HUES6 (cell line): ENCODE measurements around the gene UFD1.

Experiments used
- H3K27ac ChIP-seq: 2 replicates; pipeline ENCODE4 v1.7.0; 2013; ENCODE audit warnings: low read depth, mild to moderate bottlenecking, low read length, inconsistent platforms
- H3K27me3 ChIP-seq: 2 replicates; pipeline ENCODE4 v1.6.1; 2013; ENCODE audit warnings: low read length; ENCODE audit not compliant: control insufficient read depth, insufficient read depth
- H3K36me3 ChIP-seq: 2 replicates; pipeline ENCODE4 v1.6.1; 2013; ENCODE audit warnings: low read length; ENCODE audit not compliant: control insufficient read depth, insufficient read depth
- H3K4me1 ChIP-seq: 2 replicates; pipeline ENCODE4 v1.6.1; 2013; ENCODE audit warnings: low read length; ENCODE audit not compliant: control insufficient read depth, insufficient read depth
- H3K4me3 ChIP-seq: 2 replicates; pipeline ENCODE4 v1.5.1; 2013; ENCODE audit warnings: low read depth, low read length
- H3K9ac ChIP-seq: one replicate; pipeline ENCODE4 v1.6.1; 2013; ENCODE audit warnings: mild to moderate bottlenecking, low read length
- H3K9me3 ChIP-seq: 2 replicates; pipeline ENCODE4 v1.6.1; 2013; ENCODE audit warnings: low read depth, low read length; ENCODE audit not compliant: control insufficient read depth, insufficient read depth

UFD1 gene

GRCh38 chr22:19455033-19455432 lies 24.0 kb downstream of the UFD1 start:
- H3K4me1 ChIP-seq, result no peaks in the 10 kb centered on the region
- no peak overlapping the region for H3K27ac ChIP-seq
- no peak overlapping the region for H3K4me3 ChIP-seq
- H3K27me3 ChIP-seq, result no peaks in the 10 kb centered on the region
- H3K36me3 ChIP-seq, result peaks cover 90% of the 10 kb centered on the region
- no peaks in the 10 kb centered on the region for H3K9me3 ChIP-seq
- H3K9ac ChIP-seq, result no peak overlapping the region

GRCh38 chr22:19454156-19454555 lies 24.8 kb downstream of the UFD1 start:
- Histone ChIP-seq H3K4me1 (no peaks in the 10 kb centered on the region), H3K36me3 (peaks cover 93% of the 10 kb centered on the region), H3K4me3 (no peak overlapping the region), H3K9ac (no peak overlapping the region), H3K27ac (no peak overlapping the region), H3K27me3 (no peaks in the 10 kb centered on the region), H3K9me3 (no peaks in the 10 kb centered on the region)

- peaks cover 90% of the 10 kb centered on the region for H3K36me3 ChIP-seq
- H3K4me1 ChIP-seq, result no peaks in the 10 kb centered on the region
- no peaks in the 10 kb centered on the region for H3K9me3 ChIP-seq
- no peak overlapping the region for H3K9ac ChIP-seq
- H3K27ac ChIP-seq, result no peak overlapping the region
- no peaks in the 10 kb centered on the region for H3K27me3 ChIP-seq
- no peak overlapping the region for H3K4me3 ChIP-seq
These were observed 25.3 kb downstream of the UFD1 start for GRCh38 chr22:19453718-19454117.

- Histone ChIP-seq H3K27me3 (no peaks in the 10 kb centered on the region; the same call in 1 of the 2 replicates), H3K27ac (no peak overlapping the region), H3K4me1 (0 out of 2 replicates have a peak, but pooled peaks cover 4% of the 10 kb centered on the region), H3K9ac (no peak overlapping the region), H3K4me3 (no peak overlapping the region), H3K36me3 (peaks cover 71% of the 10 kb centered on the region), H3K9me3 (no peaks in the 10 kb centered on the region)
These were observed 27.4 kb downstream of the UFD1 start for GRCh38 chr22:19451570-19451969.

- no peaks in the 10 kb centered on the region for H3K9me3 ChIP-seq
- H3K27me3 ChIP-seq, result peaks cover 4% of the 10 kb centered on the region; the same call in 1 of the 2 replicates
- H3K4me1 ChIP-seq, result 0 out of 2 replicates have a peak, but pooled peaks cover 8% of the 10 kb centered on the region
- no peak overlapping the region for H3K9ac ChIP-seq
- no peak overlapping the region for H3K27ac ChIP-seq
- H3K36me3 ChIP-seq, result peaks cover 61% of the 10 kb centered on the region
- H3K4me3 ChIP-seq, result no peak overlapping the region
These were observed 28.4 kb downstream of the UFD1 start for GRCh38 chr22:19450363-19451175.

GRCh38 chr22:19449422-19449767 lies 29.6 kb downstream of the UFD1 start:
- Histone ChIP-seq H3K4me3 (no peak overlapping the region), H3K9ac (no peak overlapping the region), H3K27ac (no peak overlapping the region), H3K27me3 (peaks cover 4% of the 10 kb centered on the region; the same call in 1 of the 2 replicates), H3K4me1 (0 out of 2 replicates have a peak, but pooled peaks cover 8% of the 10 kb centered on the region), H3K36me3 (peaks cover 57% of the 10 kb centered on the region), H3K9me3 (no peaks in the 10 kb centered on the region)

GRCh38 chr22:19448739-19449421 lies 30.1 kb downstream of the UFD1 start:
- no peaks in the 10 kb centered on the region for H3K9me3 ChIP-seq
- peaks cover 4% of the 10 kb centered on the region; the same call in 1 of the 2 replicates for H3K27me3 ChIP-seq
- H3K27ac ChIP-seq, result no peak overlapping the region
- H3K4me3 ChIP-seq, result peak overlapping the region; percentile 92
- H3K9ac ChIP-seq, result no peak overlapping the region
- 0 out of 2 replicates have a peak, but pooled peaks cover 8% of the 10 kb centered on the region for H3K4me1 ChIP-seq
- peaks cover 57% of the 10 kb centered on the region for H3K36me3 ChIP-seq

GRCh38 chr22:19448076-19448607 lies 30.9 kb downstream of the UFD1 start:
- peaks cover 4% of the 10 kb centered on the region; the same call in 1 of the 2 replicates for H3K27me3 ChIP-seq
- peak overlapping the region; percentile 88; the same call in 1 of the 2 replicates for H3K27ac ChIP-seq
- H3K4me3 ChIP-seq, result peak overlapping the region; percentile 92
- H3K9me3 ChIP-seq, result no peaks in the 10 kb centered on the region
- peaks cover 57% of the 10 kb centered on the region for H3K36me3 ChIP-seq
- H3K4me1 ChIP-seq, result 0 out of 2 replicates have a peak, but pooled peaks cover 8% of the 10 kb centered on the region
- peak overlapping the region; percentile 94 for H3K9ac ChIP-seq

GRCh38 chr22:19447330-19448075 lies 31.5 kb downstream of the UFD1 start, which contains the start of gene C22orf39:
Gene C22orf39, minus strand, starts transcription at chr22:19447711. Its CDS starts 23 bp downstream, at chr22:19447688.
- Histone ChIP-seq H3K9ac (peak within 1 kb of the TSS; percentile 94), H3K27ac (peak within 1 kb of the TSS; percentile 88), H3K9me3 (no peaks in the 10 kb centered on the region), H3K4me3 (peak within 1 kb of the TSS; percentile 92), H3K27me3 (peaks cover 4% of the 10 kb centered on the region; the same call in 1 of the 2 replicates), H3K4me1 (0 out of 2 replicates have a peak, but pooled peaks cover 8% of the 10 kb centered on the region), H3K36me3 (peaks cover 55% of the 10 kb centered on the region)

GRCh38 chr22:19446603-19447329 lies 32.2 kb downstream of the UFD1 start:
- peak overlapping the region; percentile 88; the same call in 1 of the 2 replicates for H3K27ac ChIP-seq
- peak overlapping the region; percentile 94 for H3K9ac ChIP-seq
- H3K4me1 ChIP-seq, result 0 out of 2 replicates have a peak, but pooled peaks cover 8% of the 10 kb centered on the region
- H3K36me3 ChIP-seq, result peaks cover 54% of the 10 kb centered on the region
- no peaks in the 10 kb centered on the region for H3K9me3 ChIP-seq
- H3K27me3 ChIP-seq, result peaks cover 4% of the 10 kb centered on the region; the same call in 1 of the 2 replicates
- peak overlapping the region; percentile 92 for H3K4me3 ChIP-seq
